Neural cell (in vitro differentiated cells): ENCODE data around the gene NFIX. TPM values are rescaled to one million over a fixed set of nuclear protein-coding genes. Genes with fewer than 3 reads are reported as not detected.

Experiments used
- H2AFZ ChIP-seq: fragments of 200-600, 300-800 bp; sonication (generic), shearing (Covaris generic); 2 replicates; pipeline ENCODE4 v1.6.0; 2014; ENCODE audit warnings: low read depth, mild to moderate bottlenecking, antibody characterized with exemption, low read length, moderate library complexity
- H3F3A ChIP-seq: fragments of 200-600 bp; shearing (Covaris generic); 2 replicates; pipeline ENCODE4 v1.6.1; 2016; ENCODE audit warnings: mild to moderate bottlenecking, moderate library complexity, mixed read lengths, antibody characterized with exemption, low read length; ENCODE audit not compliant: insufficient read depth, poor library complexity, severe bottlenecking
- H3K27ac ChIP-seq: fragments of 200-600, 300-800 bp; sonication (generic), shearing (Covaris generic); 2 replicates; pipeline ENCODE4 v1.5.1; 2014; ENCODE audit warnings: mild to moderate bottlenecking, low read length, moderate library complexity
- H3K27me3 ChIP-seq: fragments of 300-800, 200-600 bp; sonication (generic), shearing (Covaris generic); 2 replicates; pipeline ENCODE4 v1.6.0; 2014; ENCODE audit warnings: mild to moderate bottlenecking, low read depth, low read length, moderate library complexity; ENCODE audit not compliant: insufficient read depth
- H3K36me3 ChIP-seq: fragments of 300-800, 200-600 bp; sonication (generic), shearing (Covaris generic); 2 replicates; pipeline ENCODE4 v1.5.1; 2014; ENCODE audit warnings: mild to moderate bottlenecking, antibody characterized with exemption, low read length, moderate library complexity; ENCODE audit not compliant: insufficient read depth
- H3K4me2 ChIP-seq: fragments of 300-800, 200-600 bp; sonication (generic), shearing (Covaris generic); 2 replicates; pipeline ENCODE4 v1.6.0; 2014; ENCODE audit warnings: mild to moderate bottlenecking, low read length
- H3K4me3 ChIP-seq: fragments of 300-800, 200-600 bp; sonication (generic), shearing (Covaris generic); 2 replicates; pipeline ENCODE4 v1.5.1; 2014; ENCODE audit warnings: mild to moderate bottlenecking, low read length, moderate library complexity
- H3K79me2 ChIP-seq: fragments of 200-600 bp; shearing (Covaris generic); replicated peaks from 2 replicates; pipeline ENCODE4 v1.6.0; 2014; ENCODE audit warnings: mild to moderate bottlenecking, low read length, moderate library complexity; ENCODE audit not compliant: insufficient read depth
- H3K9ac ChIP-seq: fragments of 300-800, 200-600 bp; sonication (generic), shearing (Covaris generic); 2 replicates; pipeline ENCODE4 v1.6.1; 2016; ENCODE audit warnings: mild to moderate bottlenecking, low read length, mixed read lengths
- H3K9me2 ChIP-seq: fragments of 200-600 bp; shearing (Covaris generic); 2 replicates; pipeline ENCODE4 v1.6.1; 2016; ENCODE audit warnings: mild to moderate bottlenecking, low read length, mixed read lengths; ENCODE audit not compliant: insufficient read depth
- H3K9me3 ChIP-seq: fragments of 200-600, 300-800 bp; sonication (generic), shearing (Covaris generic); 2 replicates; pipeline ENCODE4 v1.6.1; 2016; ENCODE audit warnings: mild to moderate bottlenecking, mixed run types, low read length, moderate library complexity, mixed read lengths
- H4K20me1 ChIP-seq: fragments of 200-600 bp; shearing (Covaris generic); 2 replicates; pipeline ENCODE4 v1.6.1; 2016; ENCODE audit warnings: mild to moderate bottlenecking, mixed run types; ENCODE audit not compliant: insufficient read depth
- CTCF ChIP-seq: fragments of 450-650 bp; IDR thresholded peaks from 2 replicates; pipeline ENCODE4 v1.5.1; 2014; ENCODE audit warnings: antibody characterized with exemption, mild to moderate bottlenecking, moderate library complexity; ENCODE audit not compliant: poor library complexity, severe bottlenecking
- EP300 ChIP-seq: fragments of 450-650 bp; conservative IDR thresholded peaks from 2 replicates; pipeline ENCODE4 v1.6.1; 2014; ENCODE audit warnings: antibody characterized with exemption, mild to moderate bottlenecking, moderate library complexity; ENCODE audit not compliant: poor library complexity, severe bottlenecking
- EZH2 ChIP-seq: fragments of 200-600, 300-800 bp; shearing (Covaris generic), sonication (generic); IDR thresholded peaks from 2 replicates; pipeline ENCODE4 v1.6.1; 2014; ENCODE audit warnings: antibody characterized with exemption, low read length, borderline replicate concordance, mild to moderate bottlenecking; ENCODE audit not compliant: insufficient read depth, poor library complexity, severe bottlenecking
- MXI1 ChIP-seq: fragments of 450-650 bp; conservative IDR thresholded peaks from 2 replicates; pipeline ENCODE4 v1.6.1; 2014; ENCODE audit warnings: antibody characterized with exemption, mild to moderate bottlenecking; ENCODE audit not compliant: poor library complexity, severe bottlenecking
- POLR2AphosphoS5 ChIP-seq: IDR thresholded peaks from 2 replicates; pipeline ENCODE4 v1.6.1; 2012
- RAD21 ChIP-seq: fragments of 450-650 bp; conservative IDR thresholded peaks from 2 replicates; pipeline ENCODE4 v1.6.1; 2014; ENCODE audit warnings: antibody characterized with exemption, mild to moderate bottlenecking, moderate library complexity
- REST ChIP-seq: IDR thresholded peaks from 2 replicates; pipeline ENCODE4 v1.6.1; 2012; ENCODE audit warnings: borderline replicate concordance
- SMC3 ChIP-seq: fragments of 450-650 bp; conservative IDR thresholded peaks from 2 replicates; pipeline ENCODE4 v1.6.1; 2014; ENCODE audit warnings: antibody characterized with exemption, mild to moderate bottlenecking, moderate library complexity; ENCODE audit not compliant: poor library complexity
- TAF1 ChIP-seq: IDR thresholded peaks from 2 replicates; pipeline ENCODE4 v1.6.1; 2012; ENCODE audit warnings: low read depth
- polyA plus RNA-seq: library from polyadenylated mRNA; depleted of rRNA; stranded (reverse); fragments of >200 nt; gene quantifications from 2 replicates; pipeline ENCODE4 v1.2.3, GENCODE V29; 2014

Gene NFIX
- polyA plus RNA-seq, 1 donor from 2014 or later: not detected

GRCh38 chr19:13129384-13129783 lies 134.1 kb downstream of the NFIX start:
- no peaks in the 10 kb centered on the region for H4K20me1 ChIP-seq
- no peak overlapping the region for H3K27ac ChIP-seq
- peaks cover 15% of the 10 kb centered on the region for H3K79me2 ChIP-seq
- no peak for TF ChIP-seq EP300
- no peak for TF ChIP-seq MXI1
- TF ChIP-seq CTCF: no peak
- TF ChIP-seq TAF1: no peak
- no peak for TF ChIP-seq REST
- no peak for TF ChIP-seq EZH2
- TF ChIP-seq SMC3: no peak
- no peak for TF ChIP-seq RAD21
- no peaks in the 10 kb centered on the region for H3K9me3 ChIP-seq
- no peaks in the 10 kb centered on the region for H3K36me3 ChIP-seq
- H3F3A ChIP-seq: no peaks in the 10 kb centered on the region
- H3K9ac ChIP-seq: no peak overlapping the region
- H3K4me3 ChIP-seq: no peak overlapping the region
- H3K9me2 ChIP-seq: no peaks in the 10 kb centered on the region
- no peaks in the 10 kb centered on the region for H3K27me3 ChIP-seq
- H3K4me2 ChIP-seq: no peak overlapping the region
- H2AFZ ChIP-seq: no peak overlapping the region

GRCh38 chr19:13130886-13131490 lies 135.7 kb downstream of the NFIX start:
- Histone ChIP-seq H4K20me1 (no peaks in the 10 kb centered on the region), H3K79me2 (peaks cover 15% of the 10 kb centered on the region), H3K9me2 (no peaks in the 10 kb centered on the region), H2AFZ (no peak overlapping the region), H3K9ac (no peak overlapping the region), H3K36me3 (no peaks in the 10 kb centered on the region), H3F3A (no peaks in the 10 kb centered on the region), H3K27ac (no peak overlapping the region), H3K27me3 (no peaks in the 10 kb centered on the region), H3K4me3 (no peak overlapping the region), H3K4me2 (no peak overlapping the region), H3K9me3 (no peaks in the 10 kb centered on the region)
- TF ChIP-seq EZH2: no peak
- no peak for TF ChIP-seq TAF1
- TF ChIP-seq SMC3: no peak
- no peak for TF ChIP-seq REST
- no peak for TF ChIP-seq MXI1
- no peak for TF ChIP-seq POLR2AphosphoS5
- no peak for TF ChIP-seq RAD21
- TF ChIP-seq EP300: no peak
- no peak for TF ChIP-seq CTCF
